ENCODE data around the gene USP2.
A peak's percentile ranks its signal among the peaks of the same experiment; 100 is the strongest.

The USP2 gene

GRCh38 chr11:119381181-119381988 is at the start of gene USP2:
Gene USP2, minus strand, starts transcription at chr11:119381690. Its CDS starts 8,210 bp downstream, at chr11:119373480.
- DNase-seq: peak; percentile 97

- no peak for DNase-seq
Measured at GRCh38 chr11:119427279-119427678, 45.8 kb upstream of the USP2 start.

- DNase-seq: no peak
Measured at GRCh38 chr11:119426142-119426541, 44.7 kb upstream of the USP2 start.

- DNase-seq: no peak
Measured at GRCh38 chr11:119424775-119425174, 43.3 kb upstream of the USP2 start.

GRCh38 chr11:119424276-119424675 is 42.8 kb upstream of the USP2 start:
- no peak for DNase-seq

GRCh38 chr11:119423509-119424254 is 42.2 kb upstream of the USP2 start:
- no peak for DNase-seq

GRCh38 chr11:119422809-119423508 is 41.5 kb upstream of the USP2 start, which contains the start of gene THY1:
Gene THY1, minus strand, starts transcription at chr11:119423172. Its CDS starts 2,267 bp downstream, at chr11:119420905.
- no peak for DNase-seq

GRCh38 chr11:119421941-119422808 is 40.7 kb upstream of the USP2 start:
- peak; percentile 36 for DNase-seq

GRCh38 chr11:119421351-119421750 is 39.9 kb upstream of the USP2 start:
- DNase-seq: no peak

GRCh38 chr11:119420631-119421030 is 39.1 kb upstream of the USP2 start:
- no peak for DNase-seq

- no peak for DNase-seq
Measured at GRCh38 chr11:119419834-119420492, 38.5 kb upstream of the USP2 start.

- no peak for DNase-seq
Measured at GRCh38 chr11:119419246-119419645, 37.8 kb upstream of the USP2 start.

GRCh38 chr11:119418759-119419158 is 37.3 kb upstream of the USP2 start:
- DNase-seq: no peak

- DNase-seq: no peak
Measured at GRCh38 chr11:119417726-119418540, 36.4 kb upstream of the USP2 start.

- no peak for DNase-seq
Measured at GRCh38 chr11:119416606-119417580, 35.4 kb upstream of the USP2 start.

- DNase-seq: no peak
Measured at GRCh38 chr11:119415966-119416365, 34.5 kb upstream of the USP2 start.

GRCh38 chr11:119415517-119415916 is 34.0 kb upstream of the USP2 start:
- no peak for DNase-seq

GRCh38 chr11:119414734-119415133 is 33.2 kb upstream of the USP2 start:
- no peak for DNase-seq

GRCh38 chr11:119414321-119414720 is 32.8 kb upstream of the USP2 start:
- DNase-seq: no peak

- DNase-seq: no peak
Measured at GRCh38 chr11:119412072-119412471, 30.6 kb upstream of the USP2 start.

All from hematopoietic multipotent progenitor cell treated with erythropoietin and hydrocortisone succinate and interleukin-3 and kit ligand, for 4 days (in vitro differentiated cells).